Measurements from ENCODE around the gene TMEM120B. TPM values are rescaled to one million over a fixed set of nuclear protein-coding genes. Genes with fewer than 3 reads are reported as not detected.

TMEM120B gene
- total and polyA plus RNA-seq, 2 of the 13 experiments (the other 11 are each of a cell fraction or from before 2014, with no cell fraction given): 7.1 to 12.9 TPM

DNA sequence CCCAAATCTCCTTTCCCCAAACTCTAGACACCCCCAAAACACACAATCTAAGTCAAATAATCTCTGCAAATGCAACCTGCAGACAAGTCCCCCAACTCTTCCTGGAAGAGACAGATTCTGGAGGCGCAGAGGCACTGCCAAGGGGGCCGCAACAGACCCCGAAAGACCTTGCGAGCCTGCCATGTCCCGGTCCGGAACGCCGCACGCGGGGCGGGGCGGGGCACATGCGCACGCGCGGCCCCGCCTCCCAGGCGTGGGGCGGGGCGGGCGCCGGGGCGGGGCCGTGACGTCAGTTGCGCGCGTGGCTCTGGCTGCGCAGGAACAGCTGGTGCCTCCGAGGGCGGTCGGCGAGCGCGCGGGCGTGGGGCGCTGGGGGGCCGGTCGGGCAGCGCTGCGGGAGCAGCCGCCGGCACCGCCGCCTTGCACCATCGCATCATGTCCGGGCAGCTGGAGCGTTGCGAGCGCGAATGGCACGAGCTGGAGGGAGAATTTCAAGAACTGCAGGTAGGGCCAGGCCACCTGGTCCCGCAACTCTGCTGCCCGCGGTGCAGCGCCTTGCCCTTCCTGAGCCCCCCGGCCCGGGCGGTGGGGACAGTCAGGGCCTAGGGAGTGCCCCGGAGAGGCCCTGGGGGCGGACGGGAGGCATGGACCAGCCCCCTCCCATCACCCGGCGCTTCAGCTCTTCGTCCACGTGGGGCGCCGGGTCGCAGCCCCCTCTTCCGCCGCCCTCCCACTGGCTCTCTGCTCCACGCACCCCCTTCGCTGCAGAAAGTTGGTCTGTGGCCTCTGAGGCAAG lies at the start of gene TMEM120B (continued):
- TF ChIP-seq, protein P1, sequence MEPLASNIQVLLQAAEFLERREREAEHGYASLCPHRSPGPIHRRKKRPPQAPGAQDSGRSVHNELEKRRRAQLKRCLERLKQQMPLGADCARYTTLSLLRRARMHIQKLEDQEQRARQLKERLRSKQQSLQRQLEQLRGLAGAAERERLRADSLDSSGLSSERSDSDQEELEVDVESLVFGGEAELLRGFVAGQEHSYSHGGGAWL (CRISPR knock-in tag; IDR thresholded peaks at IDR 0.05): no peak; the same call in 1 of the 2 replicates
- TF ChIP-seq ZNF510 (CRISPR knock-in tag; IDR thresholded peaks at IDR 0.05; ENCODE audit: low read depth) (0 out of 2 replicates have a peak, but pooled peaks have one; percentile 30), NFE2L2 (IDR thresholded peaks at IDR 0.05; ENCODE audit: low read length) (no peak), SP4 (CRISPR knock-in tag; IDR thresholded peaks at IDR 0.05) (peak; percentile 90), PRMT3 (CRISPR knock-in tag; IDR thresholded peaks at IDR 0.05; ENCODE audit: borderline replicate concordance, low read depth) (0 out of 2 replicates have a peak, but pooled peaks have one; percentile 42), NFKBIZ (CRISPR knock-in tag; IDR thresholded peaks at IDR 0.05) (no peak; the same call in 1 of the 2 replicates), PAX8 (CRISPR knock-in tag; IDR thresholded peaks at IDR 0.05; ENCODE audit: borderline replicate concordance) (0 out of 2 replicates have a peak, but pooled peaks have one; percentile 39), ZNF333 (CRISPR knock-in tag; IDR thresholded peaks at IDR 0.05; ENCODE audit: borderline replicate concordance) (no peak), ZNF205 (CRISPR knock-in tag; IDR thresholded peaks at IDR 0.05) (no peak), RELA (CRISPR knock-in tag; IDR thresholded peaks at IDR 0.05) (no peak), RFXAP (CRISPR knock-in tag; IDR thresholded peaks at IDR 0.05; ENCODE audit: borderline replicate concordance) (peak; percentile 38; the same call in 1 of the 2 replicates), ARNT2 (CRISPR knock-in tag; IDR thresholded peaks at IDR 0.05; ENCODE audit: low read depth) (0 out of 2 replicates have a peak, but pooled peaks have one; percentile 38), HOXA9 (CRISPR knock-in tag; IDR thresholded peaks at IDR 0.05; ENCODE audit: borderline replicate concordance) (0 out of 2 replicates have a peak, but pooled peaks have one; percentile 63), MAZ (IDR thresholded peaks at IDR 0.05; ENCODE audit: borderline replicate concordance, low read depth, low read length) (0 out of 2 replicates have a peak, but pooled peaks have one; percentile 34), MAZ (CRISPR knock-in tag; IDR thresholded peaks at IDR 0.05; ENCODE audit: low read depth) (peak; percentile 80; the same call in 1 of the 2 replicates), ZFAT (CRISPR knock-in tag; conservative IDR thresholded peaks at IDR 0.05) (no peak), ZNF674 (CRISPR knock-in tag; IDR thresholded peaks at IDR 0.05; ENCODE audit: low read depth) (peak; percentile 78; the same call in 1 of the 2 replicates)
- TF ChIP-seq, protein P2, sequence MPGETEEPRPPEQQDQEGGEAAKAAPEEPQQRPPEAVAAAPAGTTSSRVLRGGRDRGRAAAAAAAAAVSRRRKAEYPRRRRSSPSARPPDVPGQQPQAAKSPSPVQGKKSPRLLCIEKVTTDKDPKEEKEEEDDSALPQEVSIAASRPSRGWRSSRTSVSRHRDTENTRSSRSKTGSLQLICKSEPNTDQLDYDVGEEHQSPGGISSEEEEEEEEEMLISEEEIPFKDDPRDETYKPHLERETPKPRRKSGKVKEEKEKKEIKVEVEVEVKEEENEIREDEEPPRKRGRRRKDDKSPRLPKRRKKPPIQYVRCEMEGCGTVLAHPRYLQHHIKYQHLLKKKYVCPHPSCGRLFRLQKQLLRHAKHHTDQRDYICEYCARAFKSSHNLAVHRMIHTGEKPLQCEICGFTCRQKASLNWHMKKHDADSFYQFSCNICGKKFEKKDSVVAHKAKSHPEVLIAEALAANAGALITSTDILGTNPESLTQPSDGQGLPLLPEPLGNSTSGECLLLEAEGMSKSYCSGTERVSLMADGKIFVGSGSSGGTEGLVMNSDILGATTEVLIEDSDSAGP (CRISPR knock-in tag; IDR thresholded peaks at IDR 0.05; ENCODE audit: borderline replicate concordance): no peak
- TF ChIP-seq, protein P3, sequence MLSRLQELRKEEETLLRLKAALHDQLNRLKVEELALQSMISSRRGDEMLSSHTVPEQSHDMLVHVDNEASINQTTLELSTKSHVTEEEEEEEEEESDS (CRISPR knock-in tag; IDR thresholded peaks at IDR 0.05; ENCODE audit: borderline replicate concordance): no peak
- TF ChIP-seq, protein P4, sequence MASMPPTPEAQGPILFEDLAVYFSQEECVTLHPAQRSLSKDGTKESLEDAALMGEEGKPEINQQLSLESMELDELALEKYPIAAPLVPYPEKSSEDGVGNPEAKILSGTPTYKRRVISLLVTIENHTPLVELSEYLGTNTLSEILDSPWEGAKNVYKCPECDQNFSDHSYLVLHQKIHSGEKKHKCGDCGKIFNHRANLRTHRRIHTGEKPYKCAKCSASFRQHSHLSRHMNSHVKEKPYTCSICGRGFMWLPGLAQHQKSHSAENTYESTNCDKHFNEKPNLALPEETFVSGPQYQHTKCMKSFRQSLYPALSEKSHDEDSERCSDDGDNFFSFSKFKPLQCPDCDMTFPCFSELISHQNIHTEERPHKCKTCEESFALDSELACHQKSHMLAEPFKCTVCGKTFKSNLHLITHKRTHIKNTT (CRISPR knock-in tag; IDR thresholded peaks at IDR 0.05): no peak
- TF ChIP-seq, protein P5, sequence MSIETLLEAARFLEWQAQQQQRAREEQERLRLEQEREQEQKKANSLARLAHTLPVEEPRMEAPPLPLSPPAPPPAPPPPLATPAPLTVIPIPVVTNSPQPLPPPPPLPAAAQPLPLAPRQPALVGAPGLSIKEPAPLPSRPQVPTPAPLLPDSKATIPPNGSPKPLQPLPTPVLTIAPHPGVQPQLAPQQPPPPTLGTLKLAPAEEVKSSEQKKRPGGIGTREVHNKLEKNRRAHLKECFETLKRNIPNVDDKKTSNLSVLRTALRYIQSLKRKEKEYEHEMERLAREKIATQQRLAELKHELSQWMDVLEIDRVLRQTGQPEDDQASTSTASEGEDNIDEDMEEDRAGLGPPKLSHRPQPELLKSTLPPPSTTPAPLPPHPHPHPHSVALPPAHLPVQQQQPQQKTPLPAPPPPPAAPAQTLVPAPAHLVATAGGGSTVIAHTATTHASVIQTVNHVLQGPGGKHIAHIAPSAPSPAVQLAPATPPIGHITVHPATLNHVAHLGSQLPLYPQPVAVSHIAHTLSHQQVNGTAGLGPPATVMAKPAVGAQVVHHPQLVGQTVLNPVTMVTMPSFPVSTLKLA (IDR thresholded peaks at IDR 0.05): peak; percentile 20; the same call in 1 of the 2 replicates
- TF ChIP-seq, protein P6, sequence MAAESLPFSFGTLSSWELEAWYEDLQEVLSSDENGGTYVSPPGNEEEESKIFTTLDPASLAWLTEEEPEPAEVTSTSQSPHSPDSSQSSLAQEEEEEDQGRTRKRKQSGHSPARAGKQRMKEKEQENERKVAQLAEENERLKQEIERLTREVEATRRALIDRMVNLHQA (CRISPR knock-in tag; IDR thresholded peaks at IDR 0.05): no peak
- TF ChIP-seq, protein P7, sequence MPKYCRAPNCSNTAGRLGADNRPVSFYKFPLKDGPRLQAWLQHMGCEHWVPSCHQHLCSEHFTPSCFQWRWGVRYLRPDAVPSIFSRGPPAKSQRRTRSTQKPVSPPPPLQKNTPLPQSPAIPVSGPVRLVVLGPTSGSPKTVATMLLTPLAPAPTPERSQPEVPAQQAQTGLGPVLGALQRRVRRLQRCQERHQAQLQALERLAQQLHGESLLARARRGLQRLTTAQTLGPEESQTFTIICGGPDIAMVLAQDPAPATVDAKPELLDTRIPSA (CRISPR knock-in tag; IDR thresholded peaks at IDR 0.05; ENCODE audit: borderline replicate concordance): no peak
